DND-41 (cell line): ENCODE measurements around the gene CRACDL.

ENCODE experiments used
- ATAC-seq: fragments of 200-7000 bp; cut with Tn5 transposase; 3 replicates; pipeline ENCODE4 v1.9.1; 2021; ENCODE audit warnings: low read depth; ENCODE audit not compliant: insufficient read depth
- DNase-seq: peaks from one replicate; pipeline ENCODE4 v3.0.0-alpha.2; 2020
- H2AFZ ChIP-seq: 2 replicates; pipeline ENCODE4 v1.6.0; 2012; ENCODE audit warnings: low read depth, low read length
- H3K27ac ChIP-seq: 2 replicates; pipeline ENCODE4 v1.5.1; 2012; ENCODE audit warnings: low read length, inconsistent platforms
- H3K27me3 ChIP-seq: fragments of 200-600 bp; sonication (generic); 2 replicates; pipeline ENCODE4 v1.6.0; 2012; ENCODE audit warnings: low read length, mild to moderate bottlenecking, inconsistent platforms; ENCODE audit not compliant: insufficient read depth, poor library complexity
- H3K36me3 ChIP-seq: 2 replicates; pipeline ENCODE4 v1.5.1; 2012; ENCODE audit warnings: low read length, inconsistent platforms; ENCODE audit not compliant: insufficient read depth
- H3K4me1 ChIP-seq: 2 replicates; pipeline ENCODE4 v1.5.1; 2012; ENCODE audit warnings: mild to moderate bottlenecking, low read length; ENCODE audit not compliant: insufficient read depth
- H3K4me2 ChIP-seq: 2 replicates; pipeline ENCODE4 v1.6.0; 2012; ENCODE audit warnings: mild to moderate bottlenecking, moderate library complexity, low read length, inconsistent platforms; ENCODE audit not compliant: insufficient read depth
- H3K4me3 ChIP-seq, 2 experiments: fragments of 200-600 bp in 1 of 2; shearing (Covaris generic) in 1 of 2; 2 replicates each; pipeline ENCODE4 v1.5.1; 2012 to 2016; ENCODE audit warnings: inconsistent platforms in 2 of 2, low read length in 2 of 2, mild to moderate bottlenecking in 2 of 2, low read depth in 1 of 2, moderate library complexity in 1 of 2
- H3K79me2 ChIP-seq: 2 replicates; pipeline ENCODE4 v1.6.0; 2012; ENCODE audit warnings: low read length, inconsistent platforms; ENCODE audit not compliant: insufficient read depth
- H3K9ac ChIP-seq: 2 replicates; pipeline ENCODE4 v1.6.0; 2012; ENCODE audit warnings: low read depth, mild to moderate bottlenecking, inconsistent platforms, low read length, moderate library complexity
- H3K9me3 ChIP-seq: 2 replicates; pipeline ENCODE4 v1.5.1; 2012; ENCODE audit warnings: low read length, moderate library complexity, mild to moderate bottlenecking, inconsistent platforms; ENCODE audit not compliant: insufficient read depth, severe bottlenecking
- H4K20me1 ChIP-seq: 2 replicates; pipeline ENCODE4 v1.6.0; 2012; ENCODE audit warnings: low read length; ENCODE audit not compliant: insufficient read depth
- EZH2 ChIP-seq: IDR thresholded peaks from 3 replicates; pipeline ENCODE4 v1.6.1; 2012; ENCODE audit warnings: borderline replicate concordance, low read depth, mild to moderate bottlenecking, moderate library complexity, low read length, inconsistent platforms; ENCODE audit not compliant: severe bottlenecking
- TF ChIP-seq, protein P1 (sequence below): IDR thresholded peaks from 2 replicates; pipeline ENCODE4 v1.5.1; 2012; ENCODE audit warnings: borderline replicate concordance, low read length, moderate library complexity, mild to moderate bottlenecking; ENCODE audit not compliant: poor library complexity, severe bottlenecking; ENCODE audit errors: extremely low read depth

Gene CRACDL

GRCh38 chr2:98924038-98924830, 11.8 kb downstream of the CRACDL start:
- Histone ChIP-seq H3K4me3 (no peak overlapping the region), H3K4me1 (no peaks in the 10 kb centered on the region), H4K20me1 (no peaks in the 10 kb centered on the region), H3K36me3 (no peaks in the 10 kb centered on the region), H3K4me2 (no peak overlapping the region), H3K79me2 (no peaks in the 10 kb centered on the region), H3K9me3 (no peaks in the 10 kb centered on the region), H3K9ac (no peak overlapping the region), H3K27me3 (no peaks in the 10 kb centered on the region), H3K27ac (no peak overlapping the region), H2AFZ (no peak overlapping the region)
- no peak for TF ChIP-seq EZH2
- TF ChIP-seq, protein P1, sequence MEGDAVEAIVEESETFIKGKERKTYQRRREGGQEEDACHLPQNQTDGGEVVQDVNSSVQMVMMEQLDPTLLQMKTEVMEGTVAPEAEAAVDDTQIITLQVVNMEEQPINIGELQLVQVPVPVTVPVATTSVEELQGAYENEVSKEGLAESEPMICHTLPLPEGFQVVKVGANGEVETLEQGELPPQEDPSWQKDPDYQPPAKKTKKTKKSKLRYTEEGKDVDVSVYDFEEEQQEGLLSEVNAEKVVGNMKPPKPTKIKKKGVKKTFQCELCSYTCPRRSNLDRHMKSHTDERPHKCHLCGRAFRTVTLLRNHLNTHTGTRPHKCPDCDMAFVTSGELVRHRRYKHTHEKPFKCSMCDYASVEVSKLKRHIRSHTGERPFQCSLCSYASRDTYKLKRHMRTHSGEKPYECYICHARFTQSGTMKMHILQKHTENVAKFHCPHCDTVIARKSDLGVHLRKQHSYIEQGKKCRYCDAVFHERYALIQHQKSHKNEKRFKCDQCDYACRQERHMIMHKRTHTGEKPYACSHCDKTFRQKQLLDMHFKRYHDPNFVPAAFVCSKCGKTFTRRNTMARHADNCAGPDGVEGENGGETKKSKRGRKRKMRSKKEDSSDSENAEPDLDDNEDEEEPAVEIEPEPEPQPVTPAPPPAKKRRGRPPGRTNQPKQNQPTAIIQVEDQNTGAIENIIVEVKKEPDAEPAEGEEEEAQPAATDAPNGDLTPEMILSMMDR, result no peak
- DNase-seq (no peak), ATAC-seq (no peak)

- H3K27me3 ChIP-seq, result no peaks in the 10 kb centered on the region
- ATAC-seq, result no peak
- no peak for TF ChIP-seq EZH2
- TF ChIP-seq, protein P1, result peak; percentile 48
- H3K27ac ChIP-seq, result no peak overlapping the region
- H3K36me3 ChIP-seq, result no peaks in the 10 kb centered on the region
- no peaks in the 10 kb centered on the region for H3K4me1 ChIP-seq
- H3K9me3 ChIP-seq, result no peaks in the 10 kb centered on the region
- H3K9ac ChIP-seq, result no peak overlapping the region
- H2AFZ ChIP-seq, result no peak overlapping the region
- H4K20me1 ChIP-seq, result no peaks in the 10 kb centered on the region
- no peaks in the 10 kb centered on the region for H3K79me2 ChIP-seq
- H3K4me2 ChIP-seq, result no peak overlapping the region
- DNase-seq, result no peak
- no peak overlapping the region for H3K4me3 ChIP-seq
These were observed 12.6 kb downstream of the CRACDL start for GRCh38 chr2:98923244-98923940.

GRCh38 chr2:98921062-98921461, 15.0 kb downstream of the CRACDL start:
- no peaks in the 10 kb centered on the region for H3K9me3 ChIP-seq
- H2AFZ ChIP-seq, result no peak overlapping the region
- TF ChIP-seq, protein P1, result no peak
- TF ChIP-seq EZH2, result no peak
- H3K4me1 ChIP-seq, result no peaks in the 10 kb centered on the region
- H3K27ac ChIP-seq, result no peak overlapping the region
- no peak for ATAC-seq
- H3K4me3 ChIP-seq, result no peak overlapping the region
- H3K4me2 ChIP-seq, result no peak overlapping the region
- H3K27me3 ChIP-seq, result no peaks in the 10 kb centered on the region
- H3K9ac ChIP-seq, result no peak overlapping the region
- no peaks in the 10 kb centered on the region for H3K79me2 ChIP-seq
- H3K36me3 ChIP-seq, result no peaks in the 10 kb centered on the region
- no peak for DNase-seq
- no peaks in the 10 kb centered on the region for H4K20me1 ChIP-seq
